Measurements from ENCODE around the gene UBAP1. TPM values are rescaled to one million over a fixed set of nuclear protein-coding genes. Genes with fewer than 3 reads are reported as not detected.
A peak's percentile ranks its signal among the peaks of the same experiment; 100 is the strongest.
"Not testable (repeated sequence)": the region's sequence is repeated elsewhere in the genome, so short reads cannot be mapped to it uniquely, and the experiment has no call there.

Gene UBAP1
- total RNA-seq: 30.9 and 32.5 TPM in 2 replicates

DNA sequence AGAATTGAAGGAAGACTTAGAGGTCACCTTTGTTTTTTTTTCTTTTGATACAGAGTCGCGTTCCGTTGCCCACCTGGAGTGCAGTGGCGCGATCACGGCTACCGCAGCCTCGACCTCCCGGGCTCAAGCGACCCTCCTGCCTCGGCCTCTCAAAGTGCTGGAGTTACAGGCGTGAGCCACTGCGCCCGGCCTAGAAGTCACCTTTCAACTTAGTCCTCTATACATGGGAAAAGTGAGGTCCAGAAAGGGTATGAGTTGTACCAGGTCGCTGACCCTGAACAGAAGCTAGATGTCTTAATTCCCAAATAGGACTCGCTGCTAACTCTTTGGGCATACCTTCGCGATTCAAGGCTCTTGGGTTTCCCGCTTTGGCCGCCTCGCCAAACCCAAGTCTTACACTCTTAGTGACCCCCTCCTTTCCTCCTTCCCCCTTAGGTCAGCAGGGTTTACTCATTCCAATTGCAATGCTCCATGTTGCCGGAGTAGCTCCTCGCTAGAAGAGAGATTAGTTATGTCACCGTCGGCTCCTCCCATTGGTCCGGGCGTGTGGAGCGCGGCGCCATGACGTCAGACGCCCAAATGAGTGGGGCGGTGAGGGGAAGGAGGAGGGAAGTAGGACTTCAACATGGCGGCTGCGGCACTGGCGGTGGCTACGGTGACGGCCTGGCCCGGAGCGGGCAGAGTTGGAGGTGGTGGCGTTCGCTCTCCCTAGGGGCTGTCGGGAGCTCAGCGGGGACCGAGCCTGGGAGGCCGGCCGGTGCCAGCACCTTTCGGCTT is at the start of gene UBAP1:
Gene UBAP1 (plus strand): TSS at position 608 of the 777 bp plus-strand sequence. CDS start 41,872 bp downstream, outside the sequence.
- H3K27ac Mint-ChIP-seq: peak within 1 kb of the TSS; percentile 96
- H3K9me3 Mint-ChIP-seq: no peaks in the 10 kb centered on the region
- H3K27me3 Mint-ChIP-seq: no peaks in the 10 kb centered on the region
- peak within 1 kb of the TSS; percentile 92 for H3K4me3 Mint-ChIP-seq
- peak; percentile 99 for DNase-seq
- peaks cover 9% of the 10 kb centered on the region for H3K36me3 Mint-ChIP-seq (ENCODE audit: low read depth)
- peaks cover 17% of the 10 kb centered on the region for H3K4me1 Mint-ChIP-seq
- intact Hi-C loops (cut with micrococcal nuclease): loop anchor here (1.0 to 5.0 kb wide), 6 partner anchors 52 to 361 kb away; partner anchors contain the start of genes DCAF12, KIF24, NUDT2 and UBAP2

DNA sequence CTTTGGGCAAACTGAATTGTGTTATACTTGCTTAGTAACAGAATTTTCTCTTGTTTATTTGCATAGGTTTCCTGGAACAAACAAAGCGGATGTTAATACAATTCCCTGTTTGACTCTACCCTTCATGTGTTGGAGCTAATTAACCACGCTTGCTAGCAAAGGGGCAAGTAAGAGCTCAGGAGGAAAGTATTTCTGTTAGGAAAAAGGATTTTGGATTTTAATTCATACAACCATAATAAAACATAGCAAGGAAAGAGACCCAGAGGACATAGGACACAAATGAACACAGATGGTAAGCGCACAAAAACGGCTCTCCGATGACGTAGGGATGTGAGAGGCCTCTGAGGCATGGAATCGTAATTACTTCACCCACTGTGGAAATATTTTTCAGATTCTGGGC is 47.3 kb upstream of the UBAP1 start:
- Mint-ChIP-seq H3K27ac (no peak overlapping the region), H3K9me3 (no peaks in the 10 kb centered on the region), H3K4me3 (no peak overlapping the region), H3K4me1 (peaks cover 5% of the 10 kb centered on the region), H3K27me3 (no peaks in the 10 kb centered on the region), H3K36me3 (ENCODE audit: low read depth) (peaks cover 2% of the 10 kb centered on the region)
- intact Hi-C loops (cut with micrococcal nuclease): no loop called here
- DNase-seq: no peak

- H3K36me3 Mint-ChIP-seq (ENCODE audit: low read depth): no peaks in the 10 kb centered on the region
- no peak overlapping the region for H3K4me3 Mint-ChIP-seq
- no peak overlapping the region for H3K27ac Mint-ChIP-seq
- intact Hi-C loops (cut with micrococcal nuclease): no loop called here
- DNase-seq: no peak
- H3K27me3 Mint-ChIP-seq: no peaks in the 10 kb centered on the region
- no peaks in the 10 kb centered on the region for H3K4me1 Mint-ChIP-seq
- no peaks in the 10 kb centered on the region for H3K9me3 Mint-ChIP-seq
These were observed 45.4 kb upstream of the UBAP1 start for GRCh38 chr9:34133436-34133949.

DNA sequence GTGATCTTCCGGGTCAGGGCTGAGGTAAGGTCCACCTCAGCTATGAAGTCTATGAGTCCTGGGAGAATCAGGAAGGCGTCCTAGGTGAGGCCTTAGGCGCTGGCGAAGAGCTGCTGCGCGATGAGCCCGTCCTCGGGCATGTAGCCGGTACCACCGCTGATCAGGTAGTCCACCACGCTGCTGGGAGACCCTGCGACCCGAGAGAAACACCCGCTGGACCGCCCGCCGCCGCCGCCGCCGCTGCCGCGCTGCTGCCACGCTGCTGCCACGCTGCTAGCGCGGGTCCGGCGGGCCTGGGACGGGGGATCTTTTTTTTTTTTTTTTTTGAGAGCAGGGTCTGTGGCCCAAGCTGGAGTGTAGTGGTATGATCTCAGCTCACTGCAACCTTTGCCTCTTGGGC is 44.3 kb upstream of the UBAP1 start:
- H3K27me3 Mint-ChIP-seq: no peaks in the 10 kb centered on the region
- H3K36me3 Mint-ChIP-seq (ENCODE audit: low read depth): no peaks in the 10 kb centered on the region
- intact Hi-C loops (cut with micrococcal nuclease): no loop called here
- no peaks in the 10 kb centered on the region for H3K9me3 Mint-ChIP-seq
- DNase-seq: no peak
- no peak overlapping the region for H3K4me3 Mint-ChIP-seq
- H3K4me1 Mint-ChIP-seq: no peaks in the 10 kb centered on the region
- no peak overlapping the region for H3K27ac Mint-ChIP-seq

DNA sequence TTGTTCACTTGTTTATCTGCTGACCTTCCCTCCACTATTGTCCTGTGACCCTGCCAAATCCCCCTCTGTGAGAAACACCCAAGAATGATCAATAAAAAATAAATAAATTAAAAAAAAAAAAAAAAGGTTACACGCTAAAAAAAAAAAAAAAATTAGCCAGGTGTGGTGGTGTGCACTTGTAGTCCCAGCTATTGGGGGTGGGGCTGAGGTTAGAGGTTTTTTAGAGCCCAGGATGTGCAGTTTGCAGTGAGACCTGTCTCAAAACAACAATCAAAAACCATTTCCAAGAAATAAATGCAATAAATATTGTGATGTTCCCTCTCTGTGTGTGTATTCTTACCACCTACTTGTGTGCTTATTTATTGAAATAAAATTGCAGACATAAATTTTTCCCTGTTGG is 40.2 kb upstream of the UBAP1 start:
- H3K4me1 Mint-ChIP-seq; H3K9me3 Mint-ChIP-seq; DNase-seq; intact Hi-C loops (cut with micrococcal nuclease); H3K36me3 Mint-ChIP-seq (ENCODE audit: low read depth); H3K4me3 Mint-ChIP-seq; H3K27ac Mint-ChIP-seq: not testable (repeated sequence)
- H3K27me3 Mint-ChIP-seq: peaks cover 10% of the 10 kb centered on the region

DNA sequence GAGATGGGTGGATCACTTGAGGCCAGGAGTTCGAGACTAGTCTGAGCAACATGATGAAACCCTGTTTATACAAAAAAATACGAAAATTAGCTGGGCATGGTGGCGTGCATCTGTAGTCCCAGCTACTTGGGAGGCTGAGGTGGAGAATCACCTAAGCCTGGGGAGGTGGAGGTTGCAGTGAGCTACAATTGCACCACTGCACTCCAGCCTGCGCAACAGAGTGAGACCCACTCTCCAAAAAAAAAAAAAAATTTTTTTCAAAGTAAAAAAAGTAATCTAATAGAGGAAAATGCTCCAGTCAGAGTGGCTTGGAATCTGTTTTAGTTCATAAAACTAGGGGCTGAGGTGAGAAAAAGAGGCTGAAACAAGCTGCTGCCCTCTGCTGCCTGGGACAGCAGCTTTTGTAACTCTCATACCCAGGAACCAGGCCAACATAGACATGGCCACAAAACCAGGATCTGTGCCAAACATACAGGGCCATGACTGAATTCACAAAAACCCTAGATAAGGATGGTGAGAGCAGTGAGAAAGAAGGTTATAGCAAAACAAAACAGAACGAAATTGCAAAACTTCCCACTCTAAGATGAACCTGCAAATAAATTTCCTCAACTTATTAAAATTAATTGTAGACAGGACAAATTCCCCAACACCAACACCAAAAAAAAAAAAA is 39.2 kb upstream of the UBAP1 start:
- H3K27me3 Mint-ChIP-seq: peaks cover 10% of the 10 kb centered on the region
- H3K4me1 Mint-ChIP-seq: no peaks in the 10 kb centered on the region
- H3K36me3 Mint-ChIP-seq (ENCODE audit: low read depth): no peaks in the 10 kb centered on the region
- no peak for DNase-seq
- intact Hi-C loops (cut with micrococcal nuclease): no loop called here
- no peak overlapping the region for H3K4me3 Mint-ChIP-seq
- H3K9me3 Mint-ChIP-seq: no peaks in the 10 kb centered on the region
- no peak overlapping the region for H3K27ac Mint-ChIP-seq

- Mint-ChIP-seq H3K9me3 (no peaks in the 10 kb centered on the region), H3K27me3 (peaks cover 10% of the 10 kb centered on the region), H3K27ac (no peak overlapping the region), H3K4me1 (no peaks in the 10 kb centered on the region), H3K4me3 (no peak overlapping the region), H3K36me3 (ENCODE audit: low read depth) (no peaks in the 10 kb centered on the region)
- intact Hi-C loops (cut with micrococcal nuclease): no loop called here
- DNase-seq: no peak
These were observed 38.0 kb upstream of the UBAP1 start for GRCh38 chr9:34140853-34141252.

DNA sequence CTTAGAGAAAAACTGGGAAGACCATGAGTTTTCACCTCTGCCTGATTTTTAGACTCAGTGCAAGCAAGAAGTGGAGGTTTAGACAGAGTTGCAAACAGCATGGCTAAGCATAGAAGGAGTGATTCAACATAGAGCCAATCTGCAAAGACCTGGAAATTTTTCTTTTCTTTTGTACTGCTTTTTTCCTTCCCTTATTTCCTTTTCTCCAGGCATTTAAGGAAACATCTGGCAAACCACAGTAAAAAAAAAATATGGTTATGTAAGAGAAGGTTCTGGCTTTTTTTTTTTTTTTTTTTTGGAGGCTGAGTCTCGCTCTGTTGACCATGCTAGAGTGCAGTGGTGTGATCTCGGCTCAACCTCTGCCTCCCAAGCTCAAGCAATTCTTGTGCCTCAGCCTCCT is 35.7 kb upstream of the UBAP1 start:
- no peaks in the 10 kb centered on the region for H3K36me3 Mint-ChIP-seq (ENCODE audit: low read depth)
- no peak for DNase-seq
- intact Hi-C loops (cut with micrococcal nuclease): no loop called here
- H3K4me1 Mint-ChIP-seq: no peaks in the 10 kb centered on the region
- H3K4me3 Mint-ChIP-seq: no peak overlapping the region
- no peaks in the 10 kb centered on the region for H3K9me3 Mint-ChIP-seq
- no peak overlapping the region for H3K27ac Mint-ChIP-seq
- H3K27me3 Mint-ChIP-seq: peaks cover 10% of the 10 kb centered on the region

GRCh38 chr9:34145165-34145564 is 33.7 kb upstream of the UBAP1 start:
- intact Hi-C loops (cut with micrococcal nuclease): no loop called here

DNA sequence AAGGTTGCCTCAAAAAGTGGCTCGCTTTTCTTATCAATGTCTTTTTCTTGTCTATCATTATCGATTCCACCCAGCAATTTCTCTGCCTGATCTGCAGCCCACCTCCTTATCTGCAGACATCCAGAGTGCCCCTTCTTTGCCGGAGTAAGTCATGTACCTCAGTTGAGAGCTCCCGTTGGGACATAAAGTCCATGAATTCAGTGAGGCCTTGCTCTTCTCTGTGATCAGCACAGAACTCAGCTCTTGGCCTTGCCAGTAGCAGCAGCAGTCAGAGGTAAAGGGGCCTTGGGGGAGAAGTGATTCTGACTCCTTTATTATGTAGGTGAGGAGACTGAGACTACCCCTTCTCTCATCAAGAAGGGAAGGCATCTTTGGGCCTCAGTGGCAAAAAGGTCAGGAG is 27.4 kb upstream of the UBAP1 start:
- no peaks in the 10 kb centered on the region for H3K4me1 Mint-ChIP-seq
- intact Hi-C loops (cut with micrococcal nuclease): no loop called here
- no peak overlapping the region for H3K27ac Mint-ChIP-seq
- no peak overlapping the region for H3K4me3 Mint-ChIP-seq
- DNase-seq: no peak
- H3K36me3 Mint-ChIP-seq (ENCODE audit: low read depth): no peaks in the 10 kb centered on the region
- H3K27me3 Mint-ChIP-seq: peaks cover 10% of the 10 kb centered on the region
- H3K9me3 Mint-ChIP-seq: no peaks in the 10 kb centered on the region

More at GRCh38 chr9:34145165-34145564, 33.7 kb upstream of the UBAP1 start:
- no peak for DNase-seq
- Mint-ChIP-seq H3K4me1 (no peaks in the 10 kb centered on the region), H3K4me3 (no peak overlapping the region), H3K27ac (no peak overlapping the region), H3K9me3 (no peaks in the 10 kb centered on the region), H3K36me3 (ENCODE audit: low read depth) (no peaks in the 10 kb centered on the region), H3K27me3 (peaks cover 8% of the 10 kb centered on the region)

DNA sequence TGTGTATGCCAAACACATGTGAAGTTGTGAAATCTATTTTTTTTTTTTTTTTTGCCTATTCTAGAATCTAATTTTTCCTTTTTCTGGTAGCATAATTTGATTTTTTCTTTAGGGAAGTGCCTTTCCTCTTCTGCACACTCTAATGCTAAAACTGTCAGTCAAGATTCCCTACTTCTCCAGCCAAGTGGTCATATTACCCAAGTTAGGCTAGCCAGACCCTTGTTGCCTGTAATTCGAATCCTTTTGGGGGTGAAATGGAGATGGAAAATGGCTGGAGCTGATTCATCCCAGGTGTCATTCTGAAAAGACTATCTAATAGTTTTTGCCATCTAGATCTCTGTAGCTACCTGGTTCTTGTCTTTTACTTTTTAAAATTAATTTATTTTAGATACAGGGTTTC is 24.8 kb upstream of the UBAP1 start:
- intact Hi-C loops (cut with micrococcal nuclease): no loop called here
- no peak overlapping the region for H3K4me3 Mint-ChIP-seq
- DNase-seq: no peak
- no peaks in the 10 kb centered on the region for H3K9me3 Mint-ChIP-seq
- no peak overlapping the region for H3K27ac Mint-ChIP-seq
- H3K36me3 Mint-ChIP-seq (ENCODE audit: low read depth): no peaks in the 10 kb centered on the region
- peaks cover 10% of the 10 kb centered on the region for H3K27me3 Mint-ChIP-seq
- no peaks in the 10 kb centered on the region for H3K4me1 Mint-ChIP-seq

- Mint-ChIP-seq H3K9me3 (no peaks in the 10 kb centered on the region), H3K4me3 (no peak overlapping the region), H3K27me3 (peaks cover 5% of the 10 kb centered on the region), H3K4me1 (no peaks in the 10 kb centered on the region), H3K36me3 (ENCODE audit: low read depth) (no peaks in the 10 kb centered on the region), H3K27ac (no peak overlapping the region)
- intact Hi-C loops (cut with micrococcal nuclease): no loop called here
- DNase-seq: no peak
These were observed 21.5 kb upstream of the UBAP1 start for GRCh38 chr9:34157318-34157717.

GRCh38 chr9:34157898-34158297 is 20.9 kb upstream of the UBAP1 start:
- peaks cover 5% of the 10 kb centered on the region for H3K27me3 Mint-ChIP-seq
- H3K4me1 Mint-ChIP-seq: no peaks in the 10 kb centered on the region

GRCh38 chr9:34158362-34158869 is 20.4 kb upstream of the UBAP1 start:
- Mint-ChIP-seq H3K36me3 (ENCODE audit: low read depth) (no peaks in the 10 kb centered on the region), H3K27me3 (peaks cover 4% of the 10 kb centered on the region), H3K9me3 (no peaks in the 10 kb centered on the region), H3K4me1 (peaks cover 1% of the 10 kb centered on the region), H3K27ac (no peak overlapping the region), H3K4me3 (no peak overlapping the region)
- intact Hi-C loops (cut with micrococcal nuclease): no loop called here
- no peak for DNase-seq

More at GRCh38 chr9:34157898-34158297, 20.9 kb upstream of the UBAP1 start:
- Mint-ChIP-seq H3K36me3 (ENCODE audit: low read depth) (no peaks in the 10 kb centered on the region), H3K9me3 (no peaks in the 10 kb centered on the region), H3K4me3 (no peak overlapping the region), H3K27ac (no peak overlapping the region)
- DNase-seq: no peak
- intact Hi-C loops (cut with micrococcal nuclease): no loop called here
